ENCODE data around the gene AHRR. TPM values are rescaled to one million over a fixed set of nuclear protein-coding genes. Genes with fewer than 3 reads are reported as not detected.

AHRR gene
- total RNA-seq, 2 experiments from 2014 or later = 24.0 to 26.6 TPM

DNA sequence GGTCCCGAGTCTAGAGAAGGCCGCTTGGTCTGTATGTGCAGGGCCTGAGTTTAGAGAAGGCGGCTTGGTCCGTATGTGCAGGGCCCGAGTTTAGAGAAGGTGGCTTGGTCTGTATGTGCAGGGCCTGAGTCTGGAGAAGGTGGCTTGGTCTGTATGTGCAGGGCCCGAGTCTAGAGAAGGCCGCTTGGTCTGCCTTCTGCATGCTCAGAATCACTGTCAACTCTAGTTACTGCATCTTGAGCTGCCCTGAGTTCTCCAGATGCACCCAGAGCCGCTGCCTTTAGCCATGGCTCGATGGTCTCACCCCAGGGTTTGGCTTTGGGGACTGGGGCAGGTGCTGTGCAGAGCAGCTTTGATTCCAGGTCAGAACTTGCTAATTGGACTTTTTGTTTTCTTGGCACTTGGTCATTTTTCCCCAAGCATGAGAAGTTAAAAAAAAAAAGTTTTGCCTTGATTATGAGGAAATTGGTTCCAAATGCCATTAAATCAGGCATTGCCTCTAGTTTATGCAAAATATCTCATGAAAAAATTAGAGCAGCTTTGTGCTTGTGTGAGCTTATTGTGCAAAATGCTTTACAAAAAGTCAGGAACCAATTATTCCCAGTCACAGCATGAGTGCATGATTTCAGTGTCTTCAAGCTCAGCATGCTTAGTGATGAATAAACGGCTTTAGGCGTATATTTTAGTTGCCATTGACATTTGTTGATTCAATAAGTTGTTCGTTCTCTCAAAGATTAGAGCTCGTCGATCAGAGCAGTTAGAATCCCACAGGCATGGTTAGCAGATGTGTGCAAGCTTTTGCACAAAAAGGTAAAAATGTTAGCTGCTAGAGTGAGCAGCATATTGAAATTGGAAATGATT lies 96.0 kb downstream of the AHRR start:
- Mint-ChIP-seq H3K9me3 (no peaks in the 10 kb centered on the region), H3K36me3 (peaks cover 25% of the 10 kb centered on the region), H3K4me1 (peaks cover 3% of the 10 kb centered on the region), H3K4me3 (no peak overlapping the region), H3K27ac (no peak overlapping the region), H3K27me3 (no peaks in the 10 kb centered on the region)
- no peak for DNase-seq

DNA sequence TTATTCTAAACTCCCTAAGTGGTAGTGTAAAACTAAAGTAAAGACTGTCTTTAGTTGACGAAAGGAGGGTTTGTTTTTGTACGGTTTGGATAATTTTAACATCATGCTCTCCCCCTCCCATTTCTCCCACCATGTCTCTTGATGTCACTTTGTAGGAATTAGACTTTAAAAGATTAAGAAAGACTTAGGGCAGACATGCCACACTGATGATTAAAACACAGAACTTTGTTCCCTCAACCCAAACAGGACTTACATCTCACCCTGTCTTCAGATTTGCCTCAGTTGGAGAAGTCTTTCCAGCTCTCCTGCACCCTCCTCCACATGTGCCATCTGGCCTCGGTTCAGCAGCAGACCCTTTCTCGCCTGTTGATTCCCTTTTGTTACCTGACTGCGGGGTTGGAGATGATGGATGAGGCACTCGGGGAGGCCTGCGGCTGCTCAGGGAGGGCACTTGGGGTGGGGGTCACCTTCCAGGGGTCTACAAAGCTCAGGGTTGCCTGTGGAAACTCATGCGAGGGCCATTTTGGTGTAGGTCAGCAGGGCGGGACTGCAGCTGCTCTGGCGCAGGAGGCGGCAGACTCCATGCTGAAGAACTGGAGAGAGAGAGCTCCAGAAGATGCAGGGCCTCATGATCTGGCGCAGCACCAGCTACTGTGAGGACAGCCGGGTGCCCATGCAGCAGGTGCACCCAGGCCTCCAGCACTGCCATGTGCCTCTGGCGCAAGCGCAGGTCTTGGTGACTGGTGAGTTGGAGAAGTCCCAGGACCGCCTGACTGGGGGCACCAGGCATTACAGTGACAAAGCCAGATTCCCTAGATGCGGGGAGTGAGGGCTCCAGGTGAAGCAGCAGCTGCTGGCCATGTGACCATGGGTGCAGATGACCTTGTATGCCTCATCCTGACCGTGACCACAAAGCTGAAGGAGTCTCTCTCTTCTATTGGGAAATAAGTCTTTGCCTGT lies 96.9 kb downstream of the AHRR start:
- DNase-seq = no peak
- Mint-ChIP-seq H3K9me3 (no peaks in the 10 kb centered on the region), H3K4me3 (no peak overlapping the region), H3K27me3 (no peaks in the 10 kb centered on the region), H3K4me1 (peaks cover 9% of the 10 kb centered on the region), H3K27ac (no peak overlapping the region), H3K36me3 (peaks cover 28% of the 10 kb centered on the region)

DNA sequence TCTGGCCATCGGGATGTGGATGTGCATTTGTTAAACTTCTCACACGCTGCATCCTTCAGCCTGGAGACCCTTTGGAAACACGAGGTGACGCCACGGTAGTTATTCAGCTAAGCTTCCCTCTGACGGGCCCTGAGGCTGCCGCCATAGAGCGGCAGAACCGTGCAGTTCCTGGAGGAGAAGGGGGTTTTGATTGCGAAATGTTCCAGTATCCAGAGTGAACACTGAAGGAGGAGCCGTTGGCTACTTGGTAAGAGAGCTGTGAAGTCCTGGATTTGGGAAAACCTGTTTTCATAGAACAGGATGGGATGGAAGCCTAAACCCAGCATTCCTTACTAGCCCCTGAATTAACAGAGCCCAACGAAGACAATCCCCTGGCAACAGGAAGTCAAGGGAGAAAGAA lies 98.5 kb downstream of the AHRR start:
- Mint-ChIP-seq H3K27me3 (no peaks in the 10 kb centered on the region), H3K9me3 (no peaks in the 10 kb centered on the region), H3K36me3 (peaks cover 20% of the 10 kb centered on the region), H3K4me1 (peaks cover 12% of the 10 kb centered on the region), H3K27ac (peak overlapping the region; percentile 51), H3K4me3 (no peak overlapping the region)
- no peak for DNase-seq

DNA sequence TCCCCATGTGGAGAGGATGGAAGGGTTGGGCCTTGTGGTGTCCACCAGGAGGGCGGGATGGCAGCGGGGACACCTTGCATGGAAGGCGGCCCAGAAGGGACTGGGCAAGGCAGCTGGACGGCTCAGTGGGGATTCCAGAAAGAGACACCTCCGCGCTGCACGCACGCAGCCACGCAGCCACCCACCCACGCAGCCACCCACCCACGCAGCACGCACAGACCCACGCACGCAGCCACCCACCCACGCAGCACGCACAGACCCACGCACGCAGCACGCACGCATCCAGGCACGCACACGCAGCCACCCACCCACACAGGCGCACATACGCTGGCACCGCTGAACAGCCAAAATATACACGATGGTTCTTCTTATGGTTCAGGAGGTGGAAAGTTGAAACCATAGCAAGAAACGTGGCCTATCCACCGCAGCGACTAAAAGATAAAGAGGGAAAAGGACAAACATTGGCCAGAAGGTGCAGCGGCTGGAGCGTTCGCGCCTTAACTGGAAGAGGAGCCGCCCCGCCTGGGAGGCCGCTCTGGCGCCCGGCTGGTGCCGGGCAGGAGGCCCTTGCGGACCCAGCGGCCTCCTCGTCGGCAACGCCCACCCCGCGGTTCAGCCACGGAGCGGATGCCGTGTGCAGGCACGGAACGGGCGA lies 99.2 kb downstream of the AHRR start:
- no peak overlapping the region for H3K4me3 Mint-ChIP-seq
- no peak overlapping the region for H3K27ac Mint-ChIP-seq
- no peak for DNase-seq
- H3K9me3 Mint-ChIP-seq = no peaks in the 10 kb centered on the region
- peaks cover 12% of the 10 kb centered on the region for H3K4me1 Mint-ChIP-seq
- peaks cover 22% of the 10 kb centered on the region for H3K36me3 Mint-ChIP-seq
- no peaks in the 10 kb centered on the region for H3K27me3 Mint-ChIP-seq

DNA sequence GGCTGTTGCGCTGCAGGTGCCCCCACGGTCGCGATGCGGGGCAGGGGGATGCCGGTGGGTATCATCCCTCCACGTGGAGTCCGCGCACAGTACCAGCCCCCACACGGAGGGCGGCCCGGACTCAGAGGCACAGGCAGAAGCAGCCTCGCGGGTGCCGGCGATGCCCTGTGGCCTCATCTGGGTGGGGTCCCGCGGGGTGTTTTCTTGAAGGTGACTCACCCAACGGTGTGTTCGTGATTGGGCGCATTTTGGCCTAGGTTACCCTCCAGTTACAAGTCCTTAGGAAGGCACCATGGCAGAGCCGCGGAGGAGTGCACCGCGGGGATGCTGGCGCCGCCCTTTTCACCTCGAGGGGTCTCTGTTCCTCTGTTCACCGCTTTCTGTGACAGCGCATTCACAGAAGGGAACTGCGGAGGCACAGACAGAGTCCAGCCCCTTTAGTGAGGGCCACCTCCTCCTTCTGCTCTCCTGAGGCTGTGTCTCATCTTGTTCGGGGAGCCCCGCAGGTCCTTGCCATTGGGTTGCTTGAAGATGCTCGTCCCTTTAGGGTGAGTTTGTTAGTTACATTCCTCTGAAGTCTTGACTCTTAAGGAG lies 99.9 kb downstream of the AHRR start:
- H3K27ac Mint-ChIP-seq = no peak overlapping the region
- no peaks in the 10 kb centered on the region for H3K27me3 Mint-ChIP-seq
- no peaks in the 10 kb centered on the region for H3K9me3 Mint-ChIP-seq
- no peak overlapping the region for H3K4me3 Mint-ChIP-seq
- no peak for DNase-seq
- H3K4me1 Mint-ChIP-seq = peaks cover 11% of the 10 kb centered on the region
- H3K36me3 Mint-ChIP-seq = peaks cover 26% of the 10 kb centered on the region

DNA sequence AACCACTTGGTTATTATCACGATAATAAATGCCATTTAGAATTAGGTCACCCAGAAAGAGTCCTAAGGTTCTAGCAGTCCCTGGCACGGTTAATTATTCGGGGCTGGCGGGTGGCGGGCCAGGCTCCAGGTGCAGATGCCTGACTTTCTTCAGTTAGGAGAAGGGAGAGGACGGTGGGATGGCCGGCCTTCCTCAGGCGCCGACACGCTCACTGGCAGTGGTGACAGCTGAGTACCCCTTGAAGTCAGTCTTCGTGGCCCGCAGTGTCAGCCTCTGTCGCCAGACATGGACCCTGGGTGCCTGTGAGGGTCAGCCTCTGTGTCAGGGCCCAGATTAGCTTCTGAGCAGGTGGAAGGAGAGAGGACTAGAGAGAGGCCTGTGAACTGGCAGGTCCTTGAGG lies 100.4 kb downstream of the AHRR start:
- Mint-ChIP-seq H3K27me3 (no peaks in the 10 kb centered on the region), H3K4me3 (no peak overlapping the region), H3K27ac (peak overlapping the region; percentile 59), H3K4me1 (peaks cover 8% of the 10 kb centered on the region), H3K9me3 (no peaks in the 10 kb centered on the region), H3K36me3 (peaks cover 32% of the 10 kb centered on the region)
- no peak for DNase-seq

DNA sequence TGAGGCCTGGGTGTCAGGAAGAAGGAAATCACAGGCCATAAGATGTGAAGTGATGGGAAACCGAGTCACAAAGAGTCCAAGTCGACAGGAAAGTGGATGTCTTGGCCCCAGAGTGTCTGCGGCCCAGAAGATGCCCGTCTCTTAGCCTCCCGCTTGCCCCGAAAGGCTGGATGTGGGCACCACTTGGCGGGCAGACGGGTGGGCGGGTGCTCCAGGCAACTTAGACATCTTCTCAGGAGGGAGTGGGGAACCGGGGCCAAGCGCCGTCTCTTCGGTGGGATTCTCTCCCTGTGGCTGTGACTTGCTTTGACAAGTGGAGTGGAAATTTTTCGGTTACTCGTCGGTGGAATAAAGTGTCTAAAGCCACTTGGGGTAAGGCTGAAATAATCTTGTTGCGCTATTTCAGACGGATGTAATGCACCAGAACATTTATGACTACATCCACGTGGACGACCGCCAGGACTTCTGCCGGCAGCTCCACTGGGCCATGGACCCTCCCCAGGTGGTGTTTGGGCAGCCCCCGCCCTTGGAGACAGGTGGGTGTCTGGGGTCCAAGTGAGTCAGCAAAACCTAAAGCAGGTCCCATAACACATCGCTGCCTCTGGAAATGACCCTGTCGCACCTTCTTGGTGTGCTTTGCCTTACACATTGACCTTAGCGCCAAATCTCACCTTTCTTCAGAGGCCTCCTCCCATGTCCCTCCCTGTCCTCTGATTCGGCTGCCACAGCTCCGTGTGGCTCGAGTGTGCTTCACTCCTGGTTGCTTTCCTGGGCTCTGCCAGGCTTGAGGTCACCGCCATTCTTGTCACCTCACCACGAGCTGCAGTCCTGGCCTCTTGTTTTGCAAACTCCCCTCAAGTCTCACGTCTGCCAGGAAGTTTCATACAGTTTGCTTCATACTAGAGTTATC lies 101.1 kb downstream of the AHRR start:
- Mint-ChIP-seq H3K4me3 (no peak overlapping the region), H3K9me3 (no peaks in the 10 kb centered on the region), H3K4me1 (peaks cover 8% of the 10 kb centered on the region), H3K27me3 (no peaks in the 10 kb centered on the region), H3K27ac (peak overlapping the region; percentile 59), H3K36me3 (peaks cover 33% of the 10 kb centered on the region)
- DNase-seq = no peak

DNA sequence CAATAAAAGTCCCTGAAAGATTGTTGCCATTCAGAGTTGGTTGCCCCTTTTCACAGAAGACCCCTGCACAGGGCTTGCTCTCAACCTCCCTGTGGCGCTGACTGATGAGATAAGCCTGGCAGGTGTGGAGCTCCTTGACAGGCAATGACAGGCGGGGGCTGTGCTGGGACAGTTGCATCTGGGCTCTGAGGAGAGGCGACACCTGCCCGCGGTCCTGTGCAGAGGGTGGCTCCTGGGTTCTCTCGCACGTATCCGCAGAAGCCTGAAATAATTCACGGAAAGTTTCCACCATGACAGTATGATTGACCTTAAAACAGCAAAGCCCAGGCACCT lies 101.7 kb downstream of the AHRR start:
- H3K27ac Mint-ChIP-seq = no peak overlapping the region
- H3K9me3 Mint-ChIP-seq = no peaks in the 10 kb centered on the region
- H3K4me1 Mint-ChIP-seq = peaks cover 8% of the 10 kb centered on the region
- H3K27me3 Mint-ChIP-seq = no peaks in the 10 kb centered on the region
- H3K4me3 Mint-ChIP-seq = no peak overlapping the region
- DNase-seq = no peak
- H3K36me3 Mint-ChIP-seq = peaks cover 39% of the 10 kb centered on the region

DNA sequence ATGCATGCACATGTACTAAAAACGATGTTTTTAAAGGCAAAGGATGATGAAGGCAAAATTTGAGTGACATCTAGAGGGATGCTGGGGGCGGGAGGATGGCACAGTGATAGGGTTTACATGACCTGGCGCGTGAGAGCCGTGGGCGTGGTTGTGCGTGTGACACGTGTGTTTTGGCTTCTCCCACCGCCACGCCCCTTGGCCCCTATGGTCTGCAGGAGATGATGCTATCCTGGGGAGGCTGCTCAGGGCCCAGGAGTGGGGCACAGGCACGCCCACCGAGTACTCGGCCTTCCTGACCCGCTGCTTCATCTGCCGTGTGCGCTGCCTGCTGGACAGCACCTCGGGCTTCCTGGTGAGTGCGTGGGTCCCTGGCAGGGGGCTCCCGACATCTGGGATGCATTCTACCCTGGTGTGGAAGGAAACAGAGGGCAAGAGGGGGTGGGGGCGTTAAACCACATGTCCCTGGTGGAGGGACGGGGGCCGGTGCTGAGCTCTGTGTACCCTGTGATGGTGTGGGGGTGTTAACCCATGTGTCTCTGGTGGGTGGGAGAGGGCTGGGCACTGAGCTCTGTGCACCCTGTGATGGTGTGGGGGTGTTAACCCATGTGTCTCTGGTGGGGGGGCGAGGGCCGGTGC lies 102.2 kb downstream of the AHRR start:
- H3K27ac Mint-ChIP-seq = no peak overlapping the region

DNA sequence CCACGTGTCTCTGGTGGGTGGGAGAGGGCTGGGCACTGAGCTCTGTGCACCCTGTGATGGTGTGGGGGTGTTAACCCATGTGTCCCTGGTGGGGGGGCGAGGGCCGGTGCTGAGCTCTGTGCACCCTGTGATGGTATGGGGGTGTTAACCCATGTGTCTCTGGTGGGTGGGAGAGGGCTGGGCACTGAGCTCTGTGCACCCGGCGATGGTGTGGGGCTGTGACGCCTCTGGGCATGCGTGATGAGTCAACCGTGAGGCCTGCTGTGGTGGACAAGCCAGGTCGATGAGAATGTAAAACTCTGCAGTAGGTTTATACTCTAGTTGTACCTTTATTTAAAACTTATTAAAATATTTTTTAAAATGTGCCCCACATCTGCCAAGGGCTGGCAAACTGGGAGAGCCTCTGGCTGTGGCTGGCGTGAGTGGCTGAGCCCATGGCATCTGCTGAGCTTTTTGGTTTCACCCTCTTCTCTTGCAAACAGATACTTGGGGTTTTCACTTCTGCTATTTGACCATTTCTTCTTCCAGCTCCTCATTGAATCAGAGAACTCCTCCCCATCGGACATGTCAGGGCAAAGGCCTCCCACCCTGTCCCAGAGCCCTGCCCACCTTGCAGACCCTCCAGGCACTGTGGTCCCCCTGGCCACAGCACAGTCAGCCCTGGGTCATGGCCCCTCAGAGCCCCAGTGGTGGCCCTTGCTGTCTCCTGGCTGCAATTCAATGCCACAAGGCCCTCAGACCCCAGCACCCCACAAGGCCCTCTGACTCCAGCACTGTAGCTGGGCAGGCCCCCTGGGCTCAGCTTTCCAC lies 103.0 kb downstream of the AHRR start:
- peaks cover 39% of the 10 kb centered on the region for H3K36me3 Mint-ChIP-seq
- H3K27ac Mint-ChIP-seq = no peak overlapping the region
- H3K9me3 Mint-ChIP-seq = no peaks in the 10 kb centered on the region
- H3K4me1 Mint-ChIP-seq = peaks cover 8% of the 10 kb centered on the region
- no peaks in the 10 kb centered on the region for H3K27me3 Mint-ChIP-seq
- H3K4me3 Mint-ChIP-seq = no peak overlapping the region
- no peak for DNase-seq

More for the DNA sequence above, 102.2 kb downstream of the AHRR start:
- peaks cover 8% of the 10 kb centered on the region for H3K4me1 Mint-ChIP-seq
- H3K9me3 Mint-ChIP-seq = no peaks in the 10 kb centered on the region
- no peak overlapping the region for H3K4me3 Mint-ChIP-seq
- DNase-seq = no peak
- no peaks in the 10 kb centered on the region for H3K27me3 Mint-ChIP-seq
- peaks cover 39% of the 10 kb centered on the region for H3K36me3 Mint-ChIP-seq

DNA sequence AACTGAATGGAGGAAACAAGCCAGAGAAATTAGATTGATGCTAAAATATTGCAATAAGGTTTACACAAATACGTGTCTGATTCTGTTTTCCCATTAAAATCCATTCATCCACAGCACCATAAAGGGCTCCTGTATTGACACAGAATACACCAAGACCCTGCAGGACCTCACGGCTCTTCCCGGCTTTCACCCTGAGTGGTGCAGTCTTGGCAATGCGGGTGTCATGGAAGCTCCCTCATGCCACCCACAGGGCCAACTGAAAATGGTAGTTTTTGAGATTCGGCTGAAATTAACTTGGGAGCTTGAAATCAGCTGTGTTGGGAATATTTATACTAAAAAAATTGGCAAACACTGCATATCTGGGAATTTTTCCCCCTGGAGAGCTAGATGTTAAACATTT lies 104.2 kb downstream of the AHRR start:
- Mint-ChIP-seq H3K9me3 (no peaks in the 10 kb centered on the region), H3K27ac (no peak overlapping the region), H3K4me3 (no peak overlapping the region), H3K36me3 (peaks cover 38% of the 10 kb centered on the region), H3K27me3 (no peaks in the 10 kb centered on the region), H3K4me1 (peaks cover 11% of the 10 kb centered on the region)
- DNase-seq = no peak

DNA sequence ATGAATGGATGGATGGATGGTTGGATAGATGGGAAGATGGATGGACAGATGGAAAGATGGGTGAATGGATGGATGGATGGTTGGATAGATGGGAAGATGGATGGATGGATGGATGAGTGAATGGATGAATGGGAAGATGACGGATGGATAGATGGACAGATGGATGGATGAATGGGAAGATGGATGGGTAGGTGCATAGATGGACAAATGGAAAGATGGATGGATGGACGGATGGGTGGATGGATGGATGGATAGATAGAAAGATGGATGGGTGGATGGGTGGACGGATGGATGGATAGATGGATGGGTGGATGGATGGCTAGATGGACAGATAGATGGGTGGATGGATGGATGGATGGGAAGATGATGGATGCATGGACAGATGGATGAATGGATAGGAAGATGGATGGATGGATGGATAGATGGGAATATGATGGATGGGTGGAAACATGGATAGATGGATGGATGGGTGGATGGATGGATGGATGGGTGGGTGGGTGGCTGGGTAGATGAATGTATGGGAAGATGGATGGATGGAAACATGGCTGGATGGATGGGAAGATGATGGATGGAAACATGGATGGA lies 105.0 kb downstream of the AHRR start:
- Mint-ChIP-seq H3K4me3 (no peak overlapping the region), H3K27ac (no peak overlapping the region), H3K36me3 (peaks cover 38% of the 10 kb centered on the region), H3K27me3 (no peaks in the 10 kb centered on the region), H3K4me1 (peaks cover 13% of the 10 kb centered on the region), H3K9me3 (no peaks in the 10 kb centered on the region)
- DNase-seq = no peak
